Hepatocyte (in vitro differentiated cells): ENCODE measurements around the gene TRIM8. TPM values are rescaled to one million over a fixed set of nuclear protein-coding genes. Genes with fewer than 3 reads are reported as not detected.
A peak's percentile ranks its signal among the peaks of the same experiment; 100 is the strongest.

Source experiments
- DNase-seq: peaks from one replicate; pipeline ENCODE4 v3.0.0-alpha.2; 2016; ENCODE audit warnings: low spot score
- H2AFZ ChIP-seq: fragments of 200-600 bp; sonication (generic); 2 replicates; pipeline ENCODE4 v1.6.0; 2016; ENCODE audit warnings: antibody characterized with exemption, mild to moderate bottlenecking
- H3K27ac ChIP-seq: fragments of 200-600 bp; sonication (generic); 2 replicates; pipeline ENCODE4 v1.5.1; 2016; ENCODE audit warnings: mild to moderate bottlenecking
- H3K27me3 ChIP-seq: fragments of 200-600 bp; sonication (generic); 2 replicates; pipeline ENCODE4 v1.6.1; 2016
- H3K36me3 ChIP-seq: fragments of 200-600 bp; sonication (generic); replicated peaks from 2 replicates; pipeline ENCODE4 v1.5.1; 2016; ENCODE audit warnings: low read depth; ENCODE audit not compliant: insufficient read depth
- H3K4me1 ChIP-seq: fragments of 200-600 bp; sonication (generic); 2 replicates; pipeline ENCODE4 v1.5.1; 2016; ENCODE audit warnings: mild to moderate bottlenecking, moderate library complexity; ENCODE audit not compliant: insufficient read depth
- H3K4me2 ChIP-seq: fragments of 200-600 bp; sonication (generic); 2 replicates; pipeline ENCODE4 v1.6.0; 2016
- H3K4me3 ChIP-seq: fragments of 200-600 bp; sonication (generic); 2 replicates; pipeline ENCODE4 v1.5.1; 2016; ENCODE audit warnings: mild to moderate bottlenecking
- H3K79me2 ChIP-seq: fragments of 200-600 bp; sonication (generic); 2 replicates; pipeline ENCODE4 v1.6.0; 2017; ENCODE audit warnings: mild to moderate bottlenecking
- H3K9me2 ChIP-seq: fragments of 200-600 bp; sonication (generic); replicated peaks from 2 replicates; pipeline ENCODE4 v1.6.0; 2017; ENCODE audit warnings: mild to moderate bottlenecking; ENCODE audit not compliant: insufficient read depth
- H3K9me3 ChIP-seq: fragments of 200-600 bp; sonication (generic); 2 replicates; pipeline ENCODE4 v1.5.1; 2016; ENCODE audit warnings: low read depth, mild to moderate bottlenecking
- H4K20me1 ChIP-seq: fragments of 200-600 bp; sonication (generic); 2 replicates; pipeline ENCODE4 v1.6.0; 2016; ENCODE audit warnings: mild to moderate bottlenecking; ENCODE audit not compliant: insufficient read depth, poor library complexity, severe bottlenecking
- CTCF ChIP-seq: fragments of 200-600 bp; sonication (generic); IDR thresholded peaks from 2 replicates; pipeline ENCODE4 v1.5.1; 2016; ENCODE audit warnings: antibody characterized with exemption, mild to moderate bottlenecking; ENCODE audit not compliant: poor library complexity
- EZH2 ChIP-seq: fragments of 200-600 bp; sonication (generic); IDR thresholded peaks from 2 replicates; pipeline ENCODE4 v1.6.1; 2016; ENCODE audit warnings: antibody characterized with exemption, mild to moderate bottlenecking, borderline replicate concordance
- EZH2phosphoT487 ChIP-seq: fragments of 200-600 bp; sonication (generic); IDR thresholded peaks from one replicate; pipeline ENCODE4 v1.6.1; 2018; ENCODE audit warnings: antibody characterized with exemption, mild to moderate bottlenecking, low read depth, moderate library complexity; ENCODE audit not compliant: unreplicated experiment, severe bottlenecking
- WGBS: methylation state at CpG from one replicate; pipeline ENCODE4 v1.1.6; 2016; ENCODE audit warnings: low lambda C conversion rate; ENCODE audit errors: missing lambda C conversion rate; 5-methylcytosine and 5-hydroxymethylcytosine counted together
- polyA plus RNA-seq: library from polyadenylated mRNA; unstranded; fragments of >200 nt; fragmentation: Nextera tagmentation; extraction: Ambion mirVana; gene quantifications from 2 replicates; pipeline ENCODE4 v1.2.1, GENCODE V29; 2016
- total RNA-seq: library from RNA; depleted of rRNA; stranded (reverse); fragments of >200 nt; gene quantifications from 2 replicates; pipeline ENCODE4 v1.2.3, GENCODE V29; 2014

TRIM8 gene
- total and polyA plus RNA-seq, 2 experiments from 2014 or later: 53.3 to 61.2 TPM

- Histone ChIP-seq H3K9me3 (no peaks in the 10 kb centered on the region), H2AFZ (no peak overlapping the region), H3K4me1 (peaks cover 63% of the 10 kb centered on the region), H3K9me2 (no peaks in the 10 kb centered on the region), H4K20me1 (no peaks in the 10 kb centered on the region), H3K27me3 (no peaks in the 10 kb centered on the region), H3K27ac (peak overlapping the region; percentile 93), H3K4me3 (no peak overlapping the region), H3K4me2 (peak overlapping the region; percentile 69), H3K79me2 (no peaks in the 10 kb centered on the region), H3K36me3 (no peaks in the 10 kb centered on the region)
- WGBS: 59% methylated on average over 9 of the region's 9 CpGs
- no peak for DNase-seq
- TF ChIP-seq CTCF (no peak), EZH2 (no peak), EZH2phosphoT487 (no peak)
These were observed 33.2 kb downstream of the TRIM8 start for GRCh38 chr10:102677331-102678067.

- Histone ChIP-seq H3K9me3 (no peaks in the 10 kb centered on the region), H4K20me1 (no peaks in the 10 kb centered on the region), H3K4me2 (no peak overlapping the region), H3K27me3 (no peaks in the 10 kb centered on the region), H2AFZ (no peak overlapping the region), H3K79me2 (no peaks in the 10 kb centered on the region), H3K4me3 (no peak overlapping the region), H3K4me1 (peaks cover 63% of the 10 kb centered on the region), H3K9me2 (no peaks in the 10 kb centered on the region), H3K27ac (peak overlapping the region; percentile 93), H3K36me3 (no peaks in the 10 kb centered on the region)
- TF ChIP-seq CTCF: no peak
- no peak for DNase-seq
- WGBS: 70% methylated on average over 9 of the region's 9 CpGs
These were observed 33.8 kb downstream of the TRIM8 start for GRCh38 chr10:102678068-102678400.

GRCh38 chr10:102678842-102679289 lies 34.6 kb downstream of the TRIM8 start:
- Histone ChIP-seq H3K27me3 (no peaks in the 10 kb centered on the region), H3K4me1 (peaks cover 57% of the 10 kb centered on the region), H3K27ac (peak overlapping the region; percentile 39), H3K4me2 (peak overlapping the region; percentile 69), H3K9me3 (no peaks in the 10 kb centered on the region), H2AFZ (peak overlapping the region; percentile 36), H3K79me2 (no peaks in the 10 kb centered on the region), H3K36me3 (no peaks in the 10 kb centered on the region), H3K9me2 (no peaks in the 10 kb centered on the region), H4K20me1 (no peaks in the 10 kb centered on the region), H3K4me3 (no peak overlapping the region)
- peak; percentile 86 for DNase-seq
- no peak for TF ChIP-seq EZH2phosphoT487
- TF ChIP-seq CTCF: peak; percentile 63
- WGBS: 14% methylated on average over 9 of the region's 9 CpGs

GRCh38 chr10:102679596-102679995 lies 35.3 kb downstream of the TRIM8 start:
- H3K27me3 ChIP-seq: no peaks in the 10 kb centered on the region
- H3K9me2 ChIP-seq: no peaks in the 10 kb centered on the region
- no peak overlapping the region for H3K4me2 ChIP-seq
- WGBS: 97% methylated on average over 4 of the region's 4 CpGs
- TF ChIP-seq EZH2phosphoT487 (no peak), CTCF (no peak), EZH2 (no peak)
- DNase-seq: no peak
- H3K27ac ChIP-seq: peak overlapping the region; percentile 39
- H3K9me3 ChIP-seq: no peaks in the 10 kb centered on the region
- no peak overlapping the region for H2AFZ ChIP-seq
- no peak overlapping the region for H3K4me3 ChIP-seq
- H3K79me2 ChIP-seq: no peaks in the 10 kb centered on the region
- H4K20me1 ChIP-seq: no peaks in the 10 kb centered on the region
- peaks cover 50% of the 10 kb centered on the region for H3K4me1 ChIP-seq
- no peaks in the 10 kb centered on the region for H3K36me3 ChIP-seq
